ENCODE results near the gene KIF3B. TPM values are rescaled to one million over a fixed set of nuclear protein-coding genes. Genes with fewer than 3 reads are reported as not detected.

KIF3B gene
- total and polyA plus RNA-seq, 4 experiments from 2014 or later = 1.6 to 14.5 (median 9.7) TPM

DNA sequence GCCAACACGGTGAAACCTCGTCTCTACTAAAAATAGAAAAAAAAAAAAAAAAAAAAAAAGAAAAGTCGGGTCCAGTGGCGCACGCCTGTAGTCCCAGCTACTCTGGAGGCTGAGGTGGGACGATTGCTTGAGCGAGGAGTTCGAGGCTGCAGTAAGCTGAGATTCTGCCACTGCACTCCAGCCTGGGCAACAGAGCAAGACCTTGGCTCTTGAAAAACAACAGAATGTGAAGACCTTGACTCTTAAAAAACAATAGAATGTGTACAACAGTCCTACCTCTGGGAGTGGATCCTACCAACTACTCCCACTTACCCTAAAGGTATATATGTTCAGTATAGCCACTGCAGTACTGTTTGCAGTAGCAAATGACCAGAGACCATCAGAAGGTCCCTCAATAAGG lies 15.1 kb downstream of the KIF3B start:
- ChIA-PET CTCF (ENCODE audit: partially characterized antibody) (interaction anchor here (0.7 kb wide), 1 partner anchor 203 kb away, joined by 4 read pairs; no protein-coding TSS in a partner anchor), POLR2A (ENCODE audit: partially characterized antibody) (no interaction called here)
- DNase-seq = no peak
- Histone ChIP-seq H3K9me3 (ENCODE audit: control insufficient read depth in 1 of 2, low read length in 2 of 2) (no peaks in the 10 kb centered on the region), H3K27ac (ENCODE audit: low read depth, low read length) (no peak overlapping the region), H3K4me3 (ENCODE audit: low read length in 2 of 2) (no peak overlapping the region), H3K36me3 (ENCODE audit: insufficient read depth, low read length) (no peaks in the 10 kb centered on the region), H3K27me3 (ENCODE audit: insufficient read depth, low read length) (no peaks in the 10 kb centered on the region), H3K4me1 (ENCODE audit: insufficient read depth, low read length) (peaks cover 4% of the 10 kb centered on the region)
- peaks cover 15 to 22% (median 17%) of the 10 kb centered on the region in 4 donors for H3K4me1 Mint-ChIP-seq
- H3K27ac Mint-ChIP-seq = no peak overlapping the region
- H3K9me3 Mint-ChIP-seq = no peaks in the 10 kb centered on the region
- H3K27me3 Mint-ChIP-seq = no peaks in the 10 kb centered on the region
- intact Hi-C loops (cut with micrococcal nuclease) = no loop called here
- H3K4me3 Mint-ChIP-seq = no peak overlapping the region
- peaks cover 1 to 6% of the 10 kb centered on the region in 2 donors for H3K36me3 Mint-ChIP-seq

DNA sequence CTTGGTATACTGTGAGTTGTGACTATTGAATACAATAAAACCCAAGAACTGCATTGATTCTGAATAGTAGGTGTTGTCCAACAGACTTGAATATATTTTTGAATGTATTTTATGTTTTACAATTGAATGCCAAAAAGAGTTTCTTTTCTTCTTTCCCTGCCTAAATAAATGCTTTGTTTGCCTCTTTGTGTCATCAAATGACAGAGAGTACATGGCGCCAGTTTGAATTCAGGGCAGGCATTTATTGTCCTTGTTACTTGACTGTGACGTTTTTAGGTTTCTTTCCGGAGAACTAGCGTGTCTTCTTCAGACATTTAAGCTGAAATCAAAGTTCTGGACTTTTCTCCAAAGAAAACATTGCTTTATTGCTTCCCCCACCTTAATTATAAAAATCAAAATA lies 16.6 kb downstream of the KIF3B start:
- Histone ChIP-seq H3K9me3 (ENCODE audit: control insufficient read depth in 1 of 2, low read length in 2 of 2) (no peaks in the 10 kb centered on the region), H3K27me3 (ENCODE audit: insufficient read depth, low read length) (no peaks in the 10 kb centered on the region), H3K36me3 (ENCODE audit: insufficient read depth, low read length) (no peaks in the 10 kb centered on the region), H3K27ac (ENCODE audit: low read depth, low read length) (no peak overlapping the region), H3K4me3 (ENCODE audit: low read length in 2 of 2) (no peak overlapping the region), H3K4me1 (ENCODE audit: insufficient read depth, low read length) (peaks cover 4% of the 10 kb centered on the region)
- Mint-ChIP-seq H3K4me3 (no peak overlapping the region), H3K9me3 (no peaks in the 10 kb centered on the region), H3K36me3 (peaks cover 0 to 6% of the 10 kb centered on the region in 2 donors), H3K4me1 (peaks cover 13 to 31% (median 24%) of the 10 kb centered on the region in 4 donors), H3K27me3 (no peaks in the 10 kb centered on the region), H3K27ac (no peak overlapping the region)
- DNase-seq = no peak
- ChIA-PET CTCF (ENCODE audit: partially characterized antibody) (no interaction called here), POLR2A (ENCODE audit: partially characterized antibody) (no interaction called here)
- intact Hi-C loops (cut with micrococcal nuclease) = no loop called here

DNA sequence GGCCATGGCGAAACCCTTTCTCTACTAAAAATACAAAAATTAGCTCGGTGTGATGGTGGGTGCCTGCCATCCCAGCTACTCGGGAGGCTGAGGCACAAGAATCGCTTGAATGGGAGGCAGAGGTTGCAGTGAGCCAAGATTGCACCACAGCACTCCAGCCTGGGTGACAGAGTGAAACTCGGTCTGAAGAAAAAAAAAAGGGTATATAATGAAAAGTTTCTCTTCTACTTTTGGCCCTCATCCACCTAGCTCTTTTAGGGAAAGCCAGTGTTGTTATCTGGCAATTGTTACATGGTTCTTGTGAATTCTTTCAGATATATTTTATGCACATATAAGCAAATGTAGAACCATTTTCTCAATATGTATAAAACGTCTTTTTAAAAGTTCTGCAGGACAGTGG lies 19.0 kb downstream of the KIF3B start:
- Histone ChIP-seq H3K27me3 (ENCODE audit: insufficient read depth, low read length) (no peaks in the 10 kb centered on the region), H3K4me1 (ENCODE audit: insufficient read depth, low read length) (peaks cover 4% of the 10 kb centered on the region), H3K9me3 (ENCODE audit: control insufficient read depth in 1 of 2, low read length in 2 of 2) (no peaks in the 10 kb centered on the region), H3K36me3 (ENCODE audit: insufficient read depth, low read length) (no peaks in the 10 kb centered on the region), H3K27ac (ENCODE audit: low read depth, low read length) (no peak overlapping the region), H3K4me3 (ENCODE audit: low read length in 2 of 2) (no peak overlapping the region)
- Mint-ChIP-seq H3K27ac (peak overlapping the region in 1 of 7 donors; percentile 65), H3K9me3 (no peaks in the 10 kb centered on the region), H3K36me3 (peaks cover 0 to 6% of the 10 kb centered on the region in 2 donors), H3K4me3 (no peak overlapping the region), H3K27me3 (no peaks in the 10 kb centered on the region), H3K4me1 (peaks cover 12 to 35% (median 29%) of the 10 kb centered on the region in 4 donors)
- CTCF ChIA-PET (ENCODE audit: partially characterized antibody) = no interaction called here
- no peak for DNase-seq
- POLR2A ChIA-PET (ENCODE audit: partially characterized antibody) = no interaction called here
- intact Hi-C loops (cut with micrococcal nuclease) = no loop called here

DNA sequence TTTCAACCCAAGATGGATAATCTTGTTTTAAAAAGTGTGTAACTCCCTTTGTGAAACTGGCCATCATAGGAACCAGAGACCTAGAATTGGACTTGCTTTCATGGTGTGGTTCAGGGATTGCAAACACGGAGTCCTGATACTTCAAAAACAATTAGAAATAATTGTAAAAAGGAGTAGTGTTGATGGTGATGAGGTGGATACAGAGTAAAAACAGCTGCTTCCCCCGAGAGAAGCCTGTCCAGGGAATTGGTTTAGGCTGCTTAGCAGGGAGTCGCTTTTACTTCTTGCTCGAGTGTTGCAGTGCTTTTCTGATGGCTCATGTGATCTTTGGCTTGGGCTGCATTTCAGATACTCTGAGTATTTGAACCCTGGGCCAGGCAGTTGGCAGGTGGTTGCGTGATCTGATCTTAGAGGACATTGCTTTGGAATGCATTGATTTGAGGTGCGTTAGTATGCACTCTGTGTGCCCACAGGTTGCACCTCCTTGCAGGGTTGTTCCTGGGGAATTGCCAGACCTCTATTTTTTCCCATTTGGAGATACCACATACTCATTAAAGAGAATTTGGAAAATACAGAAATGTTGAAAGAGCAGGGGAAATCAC lies 19.5 kb downstream of the KIF3B start:
- Mint-ChIP-seq H3K27ac (no peak overlapping the region), H3K27me3 (no peaks in the 10 kb centered on the region), H3K4me3 (no peak overlapping the region), H3K4me1 (peaks cover 16 to 40% (median 30%) of the 10 kb centered on the region in 4 donors), H3K9me3 (no peaks in the 10 kb centered on the region), H3K36me3 (peaks cover 5 to 6% of the 10 kb centered on the region in 2 donors)
- Histone ChIP-seq H3K9me3 (ENCODE audit: control insufficient read depth in 1 of 2, low read length in 2 of 2) (no peaks in the 10 kb centered on the region), H3K4me3 (ENCODE audit: low read length in 2 of 2) (no peak overlapping the region), H3K4me1 (ENCODE audit: insufficient read depth, low read length) (peaks cover 4% of the 10 kb centered on the region), H3K36me3 (ENCODE audit: insufficient read depth, low read length) (peaks cover 3% of the 10 kb centered on the region), H3K27ac (ENCODE audit: low read depth, low read length) (no peak overlapping the region), H3K27me3 (ENCODE audit: insufficient read depth, low read length) (no peaks in the 10 kb centered on the region)
- CTCF ChIA-PET (ENCODE audit: partially characterized antibody) = no interaction called here
- intact Hi-C loops (cut with micrococcal nuclease) = no loop called here
- DNase-seq = no peak
- POLR2A ChIA-PET (ENCODE audit: partially characterized antibody) = no interaction called here

DNA sequence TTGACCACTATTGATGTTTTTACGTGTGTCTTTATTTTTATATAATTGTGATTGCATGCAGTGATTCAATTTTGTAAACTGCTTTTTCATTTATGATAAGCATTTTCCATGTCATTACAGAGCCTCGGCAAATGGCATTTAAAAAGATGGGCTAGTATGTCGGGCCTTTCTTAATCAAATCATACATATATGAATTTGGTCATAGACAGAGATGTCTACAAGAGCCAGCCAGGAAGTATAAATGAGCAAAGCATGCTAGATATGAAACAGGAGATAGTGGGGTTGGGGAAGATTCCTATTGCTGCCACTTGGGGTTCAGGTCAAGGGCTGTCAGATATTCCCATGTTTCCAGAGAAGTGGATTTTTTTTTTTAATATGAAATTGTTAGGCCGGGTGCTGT lies 20.0 kb downstream of the KIF3B start:
- H3K36me3 Mint-ChIP-seq = peaks cover 6 to 8% of the 10 kb centered on the region in 2 donors
- Histone ChIP-seq H3K27me3 (ENCODE audit: insufficient read depth, low read length) (no peaks in the 10 kb centered on the region), H3K4me3 (ENCODE audit: low read length in 2 of 2) (no peak overlapping the region), H3K36me3 (ENCODE audit: insufficient read depth, low read length) (peaks cover 5% of the 10 kb centered on the region), H3K4me1 (ENCODE audit: insufficient read depth, low read length) (peaks cover 4% of the 10 kb centered on the region), H3K27ac (ENCODE audit: low read depth, low read length) (no peak overlapping the region), H3K9me3 (ENCODE audit: control insufficient read depth in 1 of 2, low read length in 2 of 2) (no peaks in the 10 kb centered on the region)
- H3K27ac Mint-ChIP-seq = no peak overlapping the region
- CTCF ChIA-PET (ENCODE audit: partially characterized antibody) = no interaction called here
- POLR2A ChIA-PET (ENCODE audit: partially characterized antibody) = no interaction called here
- DNase-seq = no peak
- H3K4me1 Mint-ChIP-seq = peaks cover 16 to 45% (median 30%) of the 10 kb centered on the region in 4 donors
- H3K9me3 Mint-ChIP-seq = no peaks in the 10 kb centered on the region
- H3K4me3 Mint-ChIP-seq = no peak overlapping the region
- H3K27me3 Mint-ChIP-seq = no peaks in the 10 kb centered on the region
- intact Hi-C loops (cut with micrococcal nuclease) = no loop called here

DNA sequence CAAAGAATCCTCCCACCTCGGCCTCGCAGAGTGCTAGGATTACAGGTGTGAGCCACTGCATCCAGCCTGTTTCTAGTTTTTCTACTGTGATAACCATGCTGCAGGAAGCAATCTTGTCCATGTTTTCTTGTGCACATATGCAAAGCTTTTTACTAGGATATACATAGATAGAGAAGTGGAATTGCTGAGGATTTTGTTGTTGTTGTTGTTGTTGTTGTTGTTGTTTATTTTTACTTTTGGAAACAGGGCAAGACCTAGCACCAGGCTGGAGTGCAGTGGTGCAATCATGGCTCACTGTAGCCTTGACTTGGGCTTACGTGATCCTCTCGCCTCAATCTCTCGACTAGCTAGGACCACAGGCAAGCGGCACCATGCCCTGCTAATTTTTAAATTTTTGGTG lies 23.2 kb downstream of the KIF3B start:
- POLR2A ChIA-PET (ENCODE audit: partially characterized antibody) = no interaction called here
- Histone ChIP-seq H3K36me3 (ENCODE audit: insufficient read depth, low read length) (peaks cover 5% of the 10 kb centered on the region), H3K27ac (ENCODE audit: low read depth, low read length) (no peak overlapping the region), H3K4me3 (ENCODE audit: low read length in 2 of 2) (no peak overlapping the region), H3K9me3 (ENCODE audit: control insufficient read depth in 1 of 2, low read length in 2 of 2) (no peaks in the 10 kb centered on the region), H3K4me1 (ENCODE audit: insufficient read depth, low read length) (peaks cover 4% of the 10 kb centered on the region), H3K27me3 (ENCODE audit: insufficient read depth, low read length) (no peaks in the 10 kb centered on the region)
- Mint-ChIP-seq H3K4me3 (no peak overlapping the region), H3K4me1 (peaks cover 14 to 46% (median 23%) of the 10 kb centered on the region in 4 donors), H3K9me3 (no peaks in the 10 kb centered on the region), H3K27ac (peak overlapping the region in 1 of 7 donors; percentile 22), H3K27me3 (no peaks in the 10 kb centered on the region), H3K36me3 (peaks cover 0 to 10% of the 10 kb centered on the region in 2 donors)
- CTCF ChIA-PET (ENCODE audit: partially characterized antibody) = no interaction called here
- intact Hi-C loops (cut with micrococcal nuclease) = no loop called here
- DNase-seq = no peak

DNA sequence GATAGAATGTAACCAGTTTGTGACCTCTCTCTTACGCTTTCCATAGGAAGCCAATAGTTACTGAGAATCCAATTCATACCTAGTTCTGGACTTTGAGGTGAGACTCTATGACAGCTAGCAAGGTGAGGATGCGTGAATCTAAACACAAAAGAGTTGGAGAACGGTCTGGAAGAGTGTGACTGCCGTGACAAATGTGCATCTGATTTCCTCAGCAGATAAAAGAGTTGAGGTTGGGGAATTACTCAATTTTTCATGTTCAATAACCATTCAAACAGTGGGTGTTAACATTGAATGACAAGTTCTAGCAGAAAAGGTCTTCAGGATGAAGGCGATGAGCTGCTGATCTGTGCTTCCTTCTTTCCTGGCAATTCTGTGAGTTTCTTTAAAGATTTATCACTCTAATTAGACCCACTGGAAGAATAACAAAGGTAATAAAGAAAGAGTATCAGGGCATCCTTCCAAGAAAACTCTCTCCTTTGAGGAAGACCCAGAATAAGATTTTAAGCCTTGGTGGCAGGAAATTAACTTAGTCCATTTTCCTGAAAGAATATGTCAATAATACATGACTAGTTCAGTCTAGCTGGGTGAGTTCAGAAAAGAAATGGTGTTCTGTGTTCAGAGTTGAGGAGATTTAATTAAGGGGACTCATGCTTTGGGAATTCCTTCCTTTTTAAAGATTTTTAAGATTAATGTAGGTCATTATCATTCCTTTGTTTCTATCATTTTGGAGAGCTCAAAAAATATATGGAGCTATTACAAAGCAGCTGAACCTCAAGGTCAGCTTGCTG lies 24.5 kb downstream of the KIF3B start:
- Mint-ChIP-seq H3K4me1 (peaks cover 10 to 41% (median 20%) of the 10 kb centered on the region in 4 donors), H3K36me3 (peaks cover 0 to 10% of the 10 kb centered on the region in 2 donors), H3K27me3 (no peaks in the 10 kb centered on the region), H3K9me3 (no peaks in the 10 kb centered on the region), H3K4me3 (no peak overlapping the region), H3K27ac (peak overlapping the region in 3 of 7 donors; percentile 18 to 52 (median 29))
- ChIA-PET POLR2A (ENCODE audit: partially characterized antibody) (no interaction called here), CTCF (ENCODE audit: partially characterized antibody) (no interaction called here)
- H3K27ac ChIP-seq (ENCODE audit: low read depth, low read length) = no peak overlapping the region
- peaks cover 4% of the 10 kb centered on the region for H3K4me1 ChIP-seq (ENCODE audit: insufficient read depth, low read length)
- H3K36me3 ChIP-seq (ENCODE audit: insufficient read depth, low read length) = peaks cover 5% of the 10 kb centered on the region
- no peaks in the 10 kb centered on the region for H3K27me3 ChIP-seq (ENCODE audit: insufficient read depth, low read length)
- no peak overlapping the region for H3K4me3 ChIP-seq (ENCODE audit: low read length in 2 of 2)
- no peak for DNase-seq
- intact Hi-C loops (cut with micrococcal nuclease) = no loop called here
- no peaks in the 10 kb centered on the region for H3K9me3 ChIP-seq (ENCODE audit: control insufficient read depth in 1 of 2, low read length in 2 of 2)
